Measurements from ENCODE around the gene AKR1C1.
"Not testable (repeated sequence)": the region's sequence is repeated elsewhere in the genome, so short reads cannot be mapped to it uniquely, and the experiment has no call there.

GRCh38 chr10:4956955-4957645, 6.1 kb upstream of the AKR1C1 start:
- not testable (repeated sequence) for TF ChIP-seq POLR2A, CTCF (IDR thresholded peaks at IDR 0.05)

All from tibial nerve (tissue), 3 donors.